Measurements from ENCODE around the gene MAPK12.

DNA sequence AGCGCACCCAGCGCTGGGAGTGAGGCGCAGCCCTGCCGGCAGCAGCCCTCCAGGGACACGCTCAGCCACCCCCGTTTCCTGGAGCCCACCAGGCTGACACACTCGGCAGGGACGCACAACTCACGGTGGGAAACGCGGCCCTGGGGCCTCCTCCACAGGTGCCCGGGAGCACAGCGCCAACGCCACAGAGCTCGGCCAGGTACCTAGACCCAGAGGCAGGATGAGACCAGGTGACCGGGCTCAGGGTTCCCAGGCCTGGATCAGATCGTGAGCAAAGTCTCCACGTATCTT is 34.7 kb downstream of the MAPK12 start:
- TF ChIP-seq CTCF (IDR thresholded peaks at IDR 0.05) (no peak), ZFX (IDR thresholded peaks at IDR 0.05; ENCODE audit: borderline replicate concordance) (no peak)

Measured in 22Rv1 (cell line).